T47D (cell line): ENCODE results near the gene BMPR1A.
"Not testable (repeated sequence)": the region's sequence is repeated elsewhere in the genome, so short reads cannot be mapped to it uniquely, and the experiment has no call there.

Experiments used
- DNase-seq, 2 experiments: peaks; one replicate each; pipeline versions ENCODE4 v3.0.0 to v3.0.0-alpha.2; 2011 to 2012; ENCODE audit warnings: low read depth in 1 of 2, low spot score in 1 of 2
- JUND ChIP-seq: IDR thresholded peaks from 2 replicates; pipeline ENCODE4 v1.6.1; 2012; ENCODE audit warnings: low read depth
- in situ Hi-C: cut with HindIII; loops from 2 replicates; pipeline ENCODE4 v1.10.0; 2016; ENCODE audit warnings: low sequenced_read_pairs, low pct_unique_long_range_greater_than_20kb

The BMPR1A gene

GRCh38 chr10:86828145-86828544 is 71.7 kb downstream of the BMPR1A start:
- DNase-seq, result no peak
- in situ Hi-C loops, result no loop called here
- no peak for TF ChIP-seq JUND

- TF ChIP-seq JUND, result no peak
- DNase-seq, result no peak
- in situ Hi-C loops, result no loop called here
Observed at GRCh38 chr10:86829472-86829871, 73.1 kb downstream of the BMPR1A start.

GRCh38 chr10:86830043-86830591 is 73.7 kb downstream of the BMPR1A start:
- peak in 1 of 2 experiments; percentile 42 for DNase-seq
- no peak for TF ChIP-seq JUND
- in situ Hi-C loops, result no loop called here

GRCh38 chr10:86833969-86834368 is 77.5 kb downstream of the BMPR1A start:
- TF ChIP-seq JUND, result no peak
- in situ Hi-C loops, result no loop called here
- DNase-seq, result no peak

GRCh38 chr10:86836044-86836443 is 79.6 kb downstream of the BMPR1A start:
- TF ChIP-seq JUND, result no peak
- no peak for DNase-seq
- in situ Hi-C loops, result no loop called here

GRCh38 chr10:86837663-86838062 is 81.2 kb downstream of the BMPR1A start:
- no peak for DNase-seq
- no peak for TF ChIP-seq JUND
- in situ Hi-C loops, result no loop called here

- TF ChIP-seq JUND, result no peak
- no peak for DNase-seq
- in situ Hi-C loops, result no loop called here
Observed at GRCh38 chr10:86840498-86840897, 84.1 kb downstream of the BMPR1A start.

- no peak for TF ChIP-seq JUND
- in situ Hi-C loops, result no loop called here
- no peak for DNase-seq
Observed at GRCh38 chr10:86846088-86846487, 89.7 kb downstream of the BMPR1A start.

GRCh38 chr10:86848747-86849146 is 92.3 kb downstream of the BMPR1A start:
- DNase-seq, result no peak
- in situ Hi-C loops, result no loop called here
- no peak for TF ChIP-seq JUND

GRCh38 chr10:86849181-86849894 is 92.9 kb downstream of the BMPR1A start:
- in situ Hi-C loops, result no loop called here
- no peak for DNase-seq
- TF ChIP-seq JUND, result no peak

GRCh38 chr10:86850481-86850880 is 94.1 kb downstream of the BMPR1A start:
- DNase-seq, result no peak
- TF ChIP-seq JUND, result no peak
- in situ Hi-C loops, result no loop called here

GRCh38 chr10:86851328-86852207 is 95.1 kb downstream of the BMPR1A start:
- in situ Hi-C loops, result no loop called here
- no peak for DNase-seq
- TF ChIP-seq JUND, result no peak

GRCh38 chr10:86853582-86853981 is 97.2 kb downstream of the BMPR1A start:
- in situ Hi-C loops, DNase-seq: not testable (repeated sequence)

GRCh38 chr10:86855513-86855912 is 99.1 kb downstream of the BMPR1A start:
- TF ChIP-seq JUND, result no peak
- no peak for DNase-seq
- in situ Hi-C loops, result no loop called here
